Thyroid gland (tissue), 4 donors: ENCODE data around the gene ADAMTS17. TPM values are rescaled to one million over a fixed set of nuclear protein-coding genes. Genes with fewer than 3 reads are reported as not detected.

ENCODE experiments used
- DNase-seq, 2 donors: peaks; one replicate each; pipeline ENCODE4 v3.0.0-alpha.2; 2019
- H3K27ac ChIP-seq, 3 donors: fragments of 200-600 bp; sonication (generic); 1 replicate in 2 of 3; 2 replicates in 1 of 3; pipeline ENCODE4 v1.5.1; 2016 to 2019; ENCODE audit warnings: mild to moderate bottlenecking in 1 of 3, moderate library complexity in 1 of 3
- H3K27me3 ChIP-seq: fragments of 200-600 bp; sonication (generic); one replicate; pipeline ENCODE4 v1.5.1; 2019
- H3K36me3 ChIP-seq, 2 donors: fragments of 200-600 bp; sonication (generic); one replicate each; pipeline ENCODE4 v1.5.1; 2016 to 2019
- H3K4me1 ChIP-seq, 2 donors: fragments of 200-600 bp; sonication (generic); one replicate each; pipeline ENCODE4 v1.5.1; 2017 to 2019
- H3K4me3 ChIP-seq, 3 donors: fragments of 200-600 bp; sonication (generic); replicated peaks in 1 of 3; 1 replicate in 2 of 3; 2 replicates in 1 of 3; pipeline ENCODE4 v1.5.1; 2016; ENCODE audit warnings: mild to moderate bottlenecking in 1 of 3
- H3K9me3 ChIP-seq: fragments of 200-600 bp; sonication (generic); one replicate; pipeline ENCODE4 v1.5.1; 2017
- POLR2A ChIP-seq, 2 donors: fragments of 450-650 bp; IDR thresholded peaks; one replicate each; pipeline ENCODE4 v1.6.1; 2017; ENCODE audit warnings: antibody characterized with exemption in 2 of 2, mild to moderate bottlenecking in 2 of 2, moderate library complexity in 1 of 2
- WGBS, 2 donors: methylation state at CpG; one replicate each; pipeline ENCODE4 v1.1.5; 2017; 5-methylcytosine and 5-hydroxymethylcytosine counted together
- intact Hi-C: fragments of 100-400 bp; cut with DNase I; formaldehyde crosslinking; loops from one replicate; pipeline ENCODE4 v1.15.1; 2023
- total RNA-seq, 4 donors: library from RNA; depleted of rRNA; stranded (reverse); fragments of >200 nt; gene quantifications; one replicate each; pipeline ENCODE4 v1.2.3, GENCODE V29; 2016
- TF ChIP-seq, protein P1 (sequence below), 6 experiments: fragments of 200-600 bp in 3 of 6; fragments of 450-650 bp in 3 of 6; sonication (generic) in 3 of 6; IDR thresholded peaks; one replicate each; pipeline ENCODE4 v1.5.1; 2016 to 2019; ENCODE audit warnings: antibody characterized with exemption in 6 of 6, mild to moderate bottlenecking in 2 of 6, inconsistent platforms in 1 of 6, moderate library complexity in 1 of 6

ADAMTS17 gene
- total RNA-seq, 4 donors from 2014 or later, result 3.5 to 667 (median 5.3) TPM

DNA sequence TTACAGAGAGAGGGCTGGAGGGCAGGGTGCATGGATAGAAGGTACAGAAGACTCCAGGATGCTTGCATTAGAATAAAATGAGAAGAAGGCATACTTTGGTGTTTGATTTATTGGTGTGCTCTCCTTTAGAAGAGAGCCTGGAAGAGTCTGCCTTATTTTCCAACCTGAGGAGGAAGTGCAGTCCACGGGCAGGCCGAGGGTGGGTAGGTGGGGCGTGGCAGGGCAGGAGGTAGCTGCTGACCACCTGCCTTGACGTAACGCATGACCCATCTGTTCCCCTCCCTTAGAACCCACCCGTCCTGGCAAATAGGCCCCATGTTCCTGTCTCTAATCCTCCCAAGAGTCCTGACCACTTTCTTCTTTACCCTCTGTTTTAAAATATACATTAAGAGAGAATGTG lies 386.2 kb downstream of the ADAMTS17 start:
- Histone ChIP-seq H3K9me3 (no peaks in the 10 kb centered on the region), H3K4me1 (peaks cover 0 to 4% of the 10 kb centered on the region in 2 donors), H3K36me3 (no peaks in the 10 kb centered on the region), H3K27ac (no peak overlapping the region), H3K4me3 (no peak overlapping the region), H3K27me3 (no peaks in the 10 kb centered on the region)
- 93 to 95% methylated on average over 6 of the region's 6 CpGs for WGBS, 2 donors
- no peak for TF ChIP-seq POLR2A (IDR thresholded peaks at IDR 0.05)
- TF ChIP-seq, protein P1, sequence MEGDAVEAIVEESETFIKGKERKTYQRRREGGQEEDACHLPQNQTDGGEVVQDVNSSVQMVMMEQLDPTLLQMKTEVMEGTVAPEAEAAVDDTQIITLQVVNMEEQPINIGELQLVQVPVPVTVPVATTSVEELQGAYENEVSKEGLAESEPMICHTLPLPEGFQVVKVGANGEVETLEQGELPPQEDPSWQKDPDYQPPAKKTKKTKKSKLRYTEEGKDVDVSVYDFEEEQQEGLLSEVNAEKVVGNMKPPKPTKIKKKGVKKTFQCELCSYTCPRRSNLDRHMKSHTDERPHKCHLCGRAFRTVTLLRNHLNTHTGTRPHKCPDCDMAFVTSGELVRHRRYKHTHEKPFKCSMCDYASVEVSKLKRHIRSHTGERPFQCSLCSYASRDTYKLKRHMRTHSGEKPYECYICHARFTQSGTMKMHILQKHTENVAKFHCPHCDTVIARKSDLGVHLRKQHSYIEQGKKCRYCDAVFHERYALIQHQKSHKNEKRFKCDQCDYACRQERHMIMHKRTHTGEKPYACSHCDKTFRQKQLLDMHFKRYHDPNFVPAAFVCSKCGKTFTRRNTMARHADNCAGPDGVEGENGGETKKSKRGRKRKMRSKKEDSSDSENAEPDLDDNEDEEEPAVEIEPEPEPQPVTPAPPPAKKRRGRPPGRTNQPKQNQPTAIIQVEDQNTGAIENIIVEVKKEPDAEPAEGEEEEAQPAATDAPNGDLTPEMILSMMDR (IDR thresholded peaks at IDR 0.05), result no peak
- intact Hi-C loops, result no loop called here
- DNase-seq, result no peak

DNA sequence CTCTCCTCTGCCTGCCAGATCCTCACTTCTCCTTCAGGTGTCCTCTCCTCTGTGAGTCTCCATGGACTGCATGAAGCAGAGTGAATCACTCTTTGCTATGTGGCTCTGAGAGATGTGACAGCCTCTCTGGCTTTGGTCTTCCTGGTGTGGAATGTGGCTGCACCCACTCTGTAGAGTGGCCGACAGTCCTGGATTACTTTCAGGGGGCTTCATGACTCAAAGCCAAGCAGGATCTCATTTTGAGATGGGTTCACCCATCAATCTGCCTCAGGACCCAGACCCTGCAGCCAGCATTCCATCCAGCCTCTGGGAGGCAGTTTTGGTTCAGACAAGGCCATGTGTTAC lies 386.6 kb downstream of the ADAMTS17 start:
- peaks cover 0 to 4% of the 10 kb centered on the region in 2 donors for H3K4me1 ChIP-seq
- TF ChIP-seq, protein P1 (IDR thresholded peaks at IDR 0.05), result no peak
- TF ChIP-seq POLR2A (IDR thresholded peaks at IDR 0.05), result no peak
- DNase-seq, result no peak
- no peaks in the 10 kb centered on the region for H3K36me3 ChIP-seq
- no peaks in the 10 kb centered on the region for H3K9me3 ChIP-seq
- H3K27me3 ChIP-seq, result no peaks in the 10 kb centered on the region
- 100% methylated on average over 1 of the region's 1 CpG for WGBS, 2 donors
- intact Hi-C loops, result no loop called here
- H3K27ac ChIP-seq, result no peak overlapping the region
- no peak overlapping the region for H3K4me3 ChIP-seq

DNA sequence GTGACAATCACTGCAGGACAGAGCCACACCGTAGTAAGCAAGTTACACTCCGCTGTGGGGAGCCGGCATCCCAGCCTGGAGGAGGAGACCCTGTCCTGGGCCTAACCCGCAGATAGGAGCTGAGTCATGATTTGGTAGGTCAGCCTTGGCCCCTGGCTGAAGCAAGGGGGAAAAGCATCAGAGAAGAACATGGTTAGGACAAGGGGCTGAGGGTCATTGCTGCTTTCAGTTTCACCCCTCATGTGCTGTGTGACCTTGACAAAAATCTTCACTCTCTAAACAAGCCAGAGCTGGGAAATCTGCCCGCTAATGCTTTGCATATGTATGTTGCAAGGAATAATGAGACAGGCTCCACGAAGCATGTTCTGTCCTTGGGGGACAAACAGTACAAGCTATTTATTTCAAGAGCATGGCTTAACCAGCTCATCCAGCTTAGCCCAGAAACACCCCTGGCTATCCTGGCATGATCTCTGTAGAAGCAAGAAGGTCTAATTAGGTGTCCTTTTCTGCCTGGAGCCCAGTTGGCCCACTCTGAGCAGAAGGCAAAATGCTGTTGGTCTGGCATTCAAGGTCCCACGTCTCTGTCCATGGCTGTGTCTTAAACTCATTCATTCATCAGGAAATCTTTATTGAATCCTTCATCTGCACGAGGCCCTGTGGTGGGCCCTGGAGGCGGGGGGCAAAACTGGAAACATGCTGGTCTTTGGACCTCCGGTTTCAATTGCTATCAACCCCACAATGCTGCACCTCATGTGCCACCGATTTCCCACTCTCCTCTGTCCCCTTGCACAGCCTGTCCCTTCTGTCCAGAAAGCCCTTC lies 387.2 kb downstream of the ADAMTS17 start:
- Histone ChIP-seq H3K27ac (no peak overlapping the region), H3K4me3 (no peak overlapping the region), H3K9me3 (no peaks in the 10 kb centered on the region), H3K27me3 (no peaks in the 10 kb centered on the region), H3K36me3 (no peaks in the 10 kb centered on the region), H3K4me1 (peaks cover 0 to 4% of the 10 kb centered on the region in 2 donors)
- intact Hi-C loops, result no loop called here
- TF ChIP-seq, protein P1 (IDR thresholded peaks at IDR 0.05), result no peak
- no peak for TF ChIP-seq POLR2A (IDR thresholded peaks at IDR 0.05)
- no peak for DNase-seq
- 83 to 86% methylated on average over 11 of the region's 11 CpGs for WGBS, 2 donors

DNA sequence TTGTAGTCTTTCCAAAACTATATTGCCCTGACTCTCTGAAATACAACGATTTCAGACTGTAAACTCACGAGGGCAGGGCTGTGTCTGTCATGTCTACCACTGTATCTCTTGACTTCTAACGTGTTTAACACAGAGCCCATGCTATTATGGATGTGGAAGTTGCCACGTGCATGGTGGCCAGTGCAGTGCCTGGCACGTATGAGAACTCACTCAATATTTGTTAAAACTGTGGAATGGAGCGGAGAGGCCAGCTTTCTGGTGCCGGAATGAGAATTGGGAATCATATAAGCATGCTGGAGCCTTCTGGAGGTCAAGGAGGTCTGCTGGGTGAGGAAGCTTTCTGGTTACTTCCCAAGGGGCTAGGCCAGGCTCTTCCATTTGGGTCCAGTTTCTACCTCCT lies 387.9 kb downstream of the ADAMTS17 start:
- intact Hi-C loops, result no loop called here
- Histone ChIP-seq H3K9me3 (no peaks in the 10 kb centered on the region), H3K36me3 (no peaks in the 10 kb centered on the region), H3K4me1 (peaks cover 0 to 4% of the 10 kb centered on the region in 2 donors), H3K27me3 (no peaks in the 10 kb centered on the region), H3K27ac (no peak overlapping the region), H3K4me3 (no peak overlapping the region)
- TF ChIP-seq, protein P1 (IDR thresholded peaks at IDR 0.05), result no peak
- TF ChIP-seq POLR2A (IDR thresholded peaks at IDR 0.05), result no peak
- no peak for DNase-seq
- WGBS, 2 donors, result 89 to 96% methylated on average over 7 of the region's 7 CpGs

DNA sequence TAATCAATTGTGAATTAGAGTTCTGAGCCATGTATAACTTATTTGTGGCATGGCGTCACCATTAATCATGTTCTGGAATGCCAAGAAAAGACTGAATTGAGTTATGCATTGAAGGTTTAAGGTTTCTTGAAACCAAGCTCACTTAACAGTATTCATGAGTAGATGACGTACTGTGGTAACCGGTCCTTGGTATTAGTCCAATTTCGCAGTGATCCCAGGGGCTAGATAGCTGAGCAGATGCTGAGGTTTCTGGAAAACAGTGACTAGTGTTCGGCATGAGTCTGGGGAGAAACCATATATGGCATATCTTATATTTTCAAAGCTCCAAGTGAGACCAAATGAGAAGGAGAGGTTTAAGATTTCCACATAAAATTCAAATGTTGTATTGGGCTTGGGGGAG lies 390.3 kb downstream of the ADAMTS17 start:
- no peaks in the 10 kb centered on the region for H3K4me1 ChIP-seq
- intact Hi-C loops, result no loop called here
- no peak overlapping the region for H3K27ac ChIP-seq
- H3K36me3 ChIP-seq, result no peaks in the 10 kb centered on the region
- WGBS, 2 donors, result 68 to 85% methylated on average over 5 of the region's 5 CpGs
- no peak overlapping the region for H3K4me3 ChIP-seq
- TF ChIP-seq, protein P1 (IDR thresholded peaks at IDR 0.05), result no peak
- no peak for TF ChIP-seq POLR2A (IDR thresholded peaks at IDR 0.05)
- no peaks in the 10 kb centered on the region for H3K9me3 ChIP-seq
- no peaks in the 10 kb centered on the region for H3K27me3 ChIP-seq
- no peak for DNase-seq
